Hepatocyte (in vitro differentiated cells): ENCODE measurements around the gene TCHP.

Experiments
- EZH2 ChIP-seq: fragments of 200-600 bp; sonication (generic); IDR thresholded peaks from 2 replicates; pipeline ENCODE4 v1.6.1; 2016; ENCODE audit warnings: antibody characterized with exemption, mild to moderate bottlenecking, borderline replicate concordance
- EZH2phosphoT487 ChIP-seq: fragments of 200-600 bp; sonication (generic); IDR thresholded peaks from one replicate; pipeline ENCODE4 v1.6.1; 2018; ENCODE audit warnings: antibody characterized with exemption, mild to moderate bottlenecking, low read depth, moderate library complexity; ENCODE audit not compliant: unreplicated experiment, severe bottlenecking
- TF ChIP-seq, protein P1 (sequence below): fragments of 200-600 bp; sonication (generic); IDR thresholded peaks from 2 replicates; pipeline ENCODE4 v1.5.1; 2016; ENCODE audit warnings: antibody characterized with exemption, mild to moderate bottlenecking; ENCODE audit not compliant: poor library complexity

DNA sequence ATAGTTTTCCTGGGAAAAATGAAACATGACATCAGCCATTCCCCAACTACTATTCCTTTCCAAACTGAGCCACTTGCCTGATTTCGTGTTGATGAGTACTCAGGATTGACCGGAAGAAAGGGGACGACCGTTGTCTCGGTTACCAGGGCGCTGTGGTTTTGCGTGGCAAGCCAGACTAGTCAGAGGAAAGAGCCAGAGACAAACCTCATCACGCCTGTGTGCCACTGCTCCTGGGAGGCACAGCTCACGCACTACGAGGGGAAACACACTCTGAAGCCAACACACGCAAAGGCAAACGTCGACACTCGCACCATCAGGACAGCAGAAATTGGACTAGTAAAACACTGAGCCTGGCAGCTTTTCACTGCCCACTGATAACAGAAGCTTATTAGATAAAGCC, 61.1 kb downstream of the TCHP start:
- TF ChIP-seq EZH2 (no peak), EZH2phosphoT487 (no peak)
- TF ChIP-seq, protein P1, sequence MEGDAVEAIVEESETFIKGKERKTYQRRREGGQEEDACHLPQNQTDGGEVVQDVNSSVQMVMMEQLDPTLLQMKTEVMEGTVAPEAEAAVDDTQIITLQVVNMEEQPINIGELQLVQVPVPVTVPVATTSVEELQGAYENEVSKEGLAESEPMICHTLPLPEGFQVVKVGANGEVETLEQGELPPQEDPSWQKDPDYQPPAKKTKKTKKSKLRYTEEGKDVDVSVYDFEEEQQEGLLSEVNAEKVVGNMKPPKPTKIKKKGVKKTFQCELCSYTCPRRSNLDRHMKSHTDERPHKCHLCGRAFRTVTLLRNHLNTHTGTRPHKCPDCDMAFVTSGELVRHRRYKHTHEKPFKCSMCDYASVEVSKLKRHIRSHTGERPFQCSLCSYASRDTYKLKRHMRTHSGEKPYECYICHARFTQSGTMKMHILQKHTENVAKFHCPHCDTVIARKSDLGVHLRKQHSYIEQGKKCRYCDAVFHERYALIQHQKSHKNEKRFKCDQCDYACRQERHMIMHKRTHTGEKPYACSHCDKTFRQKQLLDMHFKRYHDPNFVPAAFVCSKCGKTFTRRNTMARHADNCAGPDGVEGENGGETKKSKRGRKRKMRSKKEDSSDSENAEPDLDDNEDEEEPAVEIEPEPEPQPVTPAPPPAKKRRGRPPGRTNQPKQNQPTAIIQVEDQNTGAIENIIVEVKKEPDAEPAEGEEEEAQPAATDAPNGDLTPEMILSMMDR, result no peak
